H9 (cell line): Measurements from ENCODE around the gene TMEM100. TPM values are rescaled to one million over a fixed set of nuclear protein-coding genes. Genes with fewer than 3 reads are reported as not detected.

ENCODE experiments used
- DNase-seq: peaks from one replicate; pipeline ENCODE4 v3.0.0-alpha.2; 2017
- H2AFZ ChIP-seq: one replicate; pipeline ENCODE4 v1.6.1; 2013; ENCODE audit warnings: mild to moderate bottlenecking, low read length, control low read depth, moderate library complexity
- H2AK5ac ChIP-seq: 2 replicates; pipeline ENCODE4 v1.6.1; 2013; ENCODE audit warnings: low read length, control low read depth, mixed read lengths; ENCODE audit not compliant: insufficient read length
- H2BK120ac ChIP-seq: one replicate; pipeline ENCODE4 v1.6.1; 2013; ENCODE audit warnings: low read depth, mild to moderate bottlenecking, low read length, control low read depth, inconsistent platforms; ENCODE audit not compliant: poor library complexity, severe bottlenecking
- H2BK12ac ChIP-seq: 2 replicates; pipeline ENCODE4 v1.6.1; 2013; ENCODE audit warnings: low read length, control low read depth, mixed read lengths, low read depth; ENCODE audit not compliant: insufficient read length
- H2BK15ac ChIP-seq: 2 replicates; pipeline ENCODE4 v1.6.1; 2013; ENCODE audit warnings: low read depth, low read length, control low read depth
- H2BK20ac ChIP-seq: one replicate; pipeline ENCODE4 v1.6.1; 2013; ENCODE audit warnings: low read depth, mild to moderate bottlenecking, low read length, control low read depth, inconsistent platforms; ENCODE audit not compliant: poor library complexity, severe bottlenecking
- H2BK5ac ChIP-seq: 2 replicates; pipeline ENCODE4 v1.6.1; 2013; ENCODE audit warnings: low read length, control low read depth, mixed read lengths; ENCODE audit not compliant: insufficient read length
- H3K14ac ChIP-seq: 2 replicates; pipeline ENCODE4 v1.6.1; 2013; ENCODE audit warnings: low read length, control low read depth; ENCODE audit not compliant: insufficient read depth
- H3K18ac ChIP-seq: 2 replicates; pipeline ENCODE4 v1.6.1; 2013; ENCODE audit warnings: low read depth, mild to moderate bottlenecking, mixed read lengths, low read length, control low read depth; ENCODE audit not compliant: insufficient read length
- H3K23ac ChIP-seq: 2 replicates; pipeline ENCODE4 v1.6.1; 2013; ENCODE audit warnings: low read length, control low read depth, mixed read lengths, low read depth; ENCODE audit not compliant: insufficient read length
- H3K23me2 ChIP-seq: 2 replicates; pipeline ENCODE4 v1.6.1; 2013; ENCODE audit warnings: low read depth, mild to moderate bottlenecking, mixed read lengths, low read length, control low read depth; ENCODE audit not compliant: insufficient read length, poor library complexity, severe bottlenecking
- H3K27ac ChIP-seq: 2 replicates; pipeline ENCODE4 v1.5.1; 2013; ENCODE audit warnings: low read length, control low read depth, mixed read lengths, low read depth; ENCODE audit not compliant: insufficient read length
- H3K27me3 ChIP-seq: 2 replicates; pipeline ENCODE4 v1.6.1; 2013; ENCODE audit warnings: low read length, control low read depth, inconsistent platforms; ENCODE audit not compliant: insufficient read depth
- H3K4ac ChIP-seq: 2 replicates; pipeline ENCODE4 v1.6.1; 2013; ENCODE audit warnings: low read depth, mild to moderate bottlenecking, control low read depth, inconsistent platforms, low read length, moderate library complexity
- H3K4me1 ChIP-seq: 2 replicates; pipeline ENCODE4 v1.6.1; 2013; ENCODE audit warnings: low read length, control low read depth, inconsistent platforms; ENCODE audit not compliant: insufficient read depth
- H3K4me2 ChIP-seq: 2 replicates; pipeline ENCODE4 v1.6.1; 2013; ENCODE audit warnings: low read length, control low read depth, mixed read lengths; ENCODE audit not compliant: insufficient read length, insufficient read depth
- H3K56ac ChIP-seq: 2 replicates; pipeline ENCODE4 v1.6.1; 2013; ENCODE audit warnings: low read depth, mild to moderate bottlenecking, mixed read lengths, low read length, control low read depth; ENCODE audit not compliant: insufficient read length
- H3K79me1 ChIP-seq: 2 replicates; pipeline ENCODE4 v1.6.1; 2013; ENCODE audit warnings: low read depth, mild to moderate bottlenecking, moderate library complexity, low read length, control low read depth, inconsistent platforms; ENCODE audit not compliant: insufficient read depth, poor library complexity, severe bottlenecking
- H3K79me2 ChIP-seq: 2 replicates; pipeline ENCODE4 v1.6.1; 2013; ENCODE audit warnings: low read length, control low read depth, inconsistent platforms; ENCODE audit not compliant: insufficient read depth
- H3K9ac ChIP-seq: 2 replicates; pipeline ENCODE4 v1.6.1; 2013; ENCODE audit warnings: low read length, control low read depth, mixed read lengths; ENCODE audit not compliant: insufficient read length; ENCODE audit errors: extremely low read depth
- H3K9me3 ChIP-seq: one replicate; pipeline ENCODE4 v1.6.1; 2013; ENCODE audit warnings: low read depth, low read length, inconsistent platforms; ENCODE audit not compliant: control insufficient read depth
- H3T11ph ChIP-seq: one replicate; pipeline ENCODE4 v1.6.1; 2013; ENCODE audit warnings: mild to moderate bottlenecking, low read length, control low read depth, inconsistent platforms
- H4K20me1 ChIP-seq: one replicate; pipeline ENCODE4 v1.6.1; 2013; ENCODE audit not compliant: control insufficient read depth, insufficient read length, insufficient read depth
- H4K5ac ChIP-seq: 2 replicates; pipeline ENCODE4 v1.6.1; 2013; ENCODE audit warnings: low read depth, mild to moderate bottlenecking, mixed read lengths, low read length, control low read depth; ENCODE audit not compliant: insufficient read length
- H4K8ac ChIP-seq: replicated peaks from 2 replicates; pipeline ENCODE4 v1.6.1; 2013; ENCODE audit warnings: low read length, control low read depth, mixed read lengths, low read depth; ENCODE audit not compliant: insufficient read length
- H4K91ac ChIP-seq: 2 replicates; pipeline ENCODE4 v1.6.1; 2013; ENCODE audit warnings: low read depth, mild to moderate bottlenecking, moderate library complexity, mixed read lengths, low read length, control low read depth; ENCODE audit not compliant: insufficient read length
- H3K27ac Mint-ChIP-seq, 3 experiments: 2 replicates in 2 of 3; 3 replicates in 1 of 3; pipeline ENCODE4 v1.8.0; 2020 to 2021; ENCODE audit warnings: mixed read lengths in 3 of 3, mild to moderate bottlenecking in 1 of 3, moderate library complexity in 1 of 3
- H3K27me3 Mint-ChIP-seq: 2 replicates; pipeline ENCODE4 v1.8.0; 2021; ENCODE audit warnings: low read depth, mild to moderate bottlenecking, moderate library complexity, mixed read lengths
- H3K36me3 Mint-ChIP-seq, 3 experiments: 2 replicates in 2 of 3; 3 replicates in 1 of 3; pipeline ENCODE4 v1.8.0; 2020 to 2021; ENCODE audit warnings: low read depth in 3 of 3, mixed read lengths in 3 of 3; ENCODE audit not compliant: insufficient read depth in 1 of 3
- H3K4me1 Mint-ChIP-seq, 2 experiments: 2 replicates each; pipeline ENCODE4 v1.8.0; 2020; ENCODE audit warnings: mixed read lengths in 2 of 2
- H3K4me3 Mint-ChIP-seq, 2 experiments: 2 replicates in 1 of 2; 3 replicates in 1 of 2; pipeline ENCODE4 v1.8.0; 2020 to 2021; ENCODE audit warnings: mild to moderate bottlenecking in 2 of 2, mixed read lengths in 2 of 2, moderate library complexity in 1 of 2
- H3K9me3 Mint-ChIP-seq, 2 experiments: 2 replicates in 1 of 2; 3 replicates in 1 of 2; pipeline ENCODE4 v1.8.0; 2020; ENCODE audit warnings: mild to moderate bottlenecking in 2 of 2, mixed read lengths in 2 of 2, moderate library complexity in 1 of 2
- WGBS: extraction: QIAGEN DNeasy Blood & Tissue Kit; methylation state at CpG from one replicate; pipeline ENCODE4 v1.1.7; 2013; ENCODE audit warnings: missing lambda C conversion rate, low lambda C conversion rate, mixed read lengths; ENCODE audit not compliant: insufficient read length; ENCODE audit errors: extremely low coverage; 5-methylcytosine and 5-hydroxymethylcytosine counted together
- total RNA-seq: library from RNA; stranded (reverse); gene quantifications from 2 replicates; pipeline ENCODE4 v1.2.1, GENCODE V29; 2021
- TF ChIP-seq, protein P1 (sequence below): fragments of 200-600 bp; sonication (generic); conservative IDR thresholded peaks from 3 replicates; pipeline ENCODE4 v1.8.0; 2021; ENCODE audit warnings: antibody characterized with exemption, mild to moderate bottlenecking

TMEM100 gene
- total RNA-seq, 1 experiment from 2014 or later, result 0.17 TPM

DNA sequence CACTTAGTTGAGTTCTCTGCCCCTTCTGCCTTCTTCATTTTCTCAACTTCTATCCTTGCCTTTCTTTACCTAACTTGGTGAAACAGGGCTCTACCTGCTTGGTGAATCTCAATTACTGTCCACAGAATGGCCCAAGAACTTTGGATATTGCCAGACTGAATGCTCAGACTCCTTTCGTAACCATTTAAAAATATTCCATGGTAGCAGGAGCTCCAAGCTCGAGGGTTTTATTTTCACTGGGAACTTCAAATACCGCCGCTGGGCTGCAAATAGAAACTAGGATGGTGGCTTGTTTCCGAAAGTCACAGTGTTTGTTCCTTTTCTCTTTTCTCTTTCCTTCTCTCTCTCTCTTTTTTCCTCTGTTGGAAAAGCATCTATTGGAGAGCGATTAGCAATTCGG lies 13.2 kb downstream of the TMEM100 start:
- Mint-ChIP-seq H3K4me1 (peaks cover 18 to 29% of the 10 kb centered on the region in 2 experiments), H3K27ac (no peak overlapping the region), H3K4me3 (no peak overlapping the region), H3K27me3 (no peaks in the 10 kb centered on the region), H3K9me3 (no peaks in the 10 kb centered on the region; a peak in 1 of 5 replicates), H3K36me3 (no peaks in the 10 kb centered on the region; a peak in 1 of 7 replicates)
- no peaks in the 10 kb centered on the region for H3K9me3 ChIP-seq
- no peak overlapping the region for H3K23ac ChIP-seq
- no peaks in the 10 kb centered on the region for H4K20me1 ChIP-seq
- no peak overlapping the region for H2BK15ac ChIP-seq
- H3K9ac ChIP-seq, result no peak overlapping the region
- no peak overlapping the region for H3K18ac ChIP-seq
- no peak overlapping the region for H3K56ac ChIP-seq
- H2BK120ac ChIP-seq, result no peak overlapping the region
- no peaks in the 10 kb centered on the region for H3K79me1 ChIP-seq
- no peak overlapping the region for H4K5ac ChIP-seq
- no peak overlapping the region for H2AK5ac ChIP-seq
- H4K8ac ChIP-seq, result no peak overlapping the region
- H3K23me2 ChIP-seq, result no peaks in the 10 kb centered on the region
- no peaks in the 10 kb centered on the region for H3K27me3 ChIP-seq
- no peak overlapping the region for H4K91ac ChIP-seq
- H3K14ac ChIP-seq, result no peak overlapping the region
- WGBS, result no CpG with 5 or more reads among the region's 7 CpGs
- DNase-seq, result no peak
- no peaks in the 10 kb centered on the region for H3K79me2 ChIP-seq
- no peak overlapping the region for H3T11ph ChIP-seq
- H2BK12ac ChIP-seq, result no peak overlapping the region
- H3K4me1 ChIP-seq, result peaks cover 6% of the 10 kb centered on the region; the same call in 1 of the 2 replicates
- no peak overlapping the region for H3K4ac ChIP-seq
- no peak overlapping the region for H2BK5ac ChIP-seq
- no peak overlapping the region for H2AFZ ChIP-seq
- H2BK20ac ChIP-seq, result no peak overlapping the region
- H3K4me2 ChIP-seq, result no peak overlapping the region
- TF ChIP-seq, protein P1, sequence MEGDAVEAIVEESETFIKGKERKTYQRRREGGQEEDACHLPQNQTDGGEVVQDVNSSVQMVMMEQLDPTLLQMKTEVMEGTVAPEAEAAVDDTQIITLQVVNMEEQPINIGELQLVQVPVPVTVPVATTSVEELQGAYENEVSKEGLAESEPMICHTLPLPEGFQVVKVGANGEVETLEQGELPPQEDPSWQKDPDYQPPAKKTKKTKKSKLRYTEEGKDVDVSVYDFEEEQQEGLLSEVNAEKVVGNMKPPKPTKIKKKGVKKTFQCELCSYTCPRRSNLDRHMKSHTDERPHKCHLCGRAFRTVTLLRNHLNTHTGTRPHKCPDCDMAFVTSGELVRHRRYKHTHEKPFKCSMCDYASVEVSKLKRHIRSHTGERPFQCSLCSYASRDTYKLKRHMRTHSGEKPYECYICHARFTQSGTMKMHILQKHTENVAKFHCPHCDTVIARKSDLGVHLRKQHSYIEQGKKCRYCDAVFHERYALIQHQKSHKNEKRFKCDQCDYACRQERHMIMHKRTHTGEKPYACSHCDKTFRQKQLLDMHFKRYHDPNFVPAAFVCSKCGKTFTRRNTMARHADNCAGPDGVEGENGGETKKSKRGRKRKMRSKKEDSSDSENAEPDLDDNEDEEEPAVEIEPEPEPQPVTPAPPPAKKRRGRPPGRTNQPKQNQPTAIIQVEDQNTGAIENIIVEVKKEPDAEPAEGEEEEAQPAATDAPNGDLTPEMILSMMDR, result no peak
- H3K27ac ChIP-seq, result no peak overlapping the region
